ENCODE measurements around the gene DNAJC5.

- TF ChIP-seq, protein P1, sequence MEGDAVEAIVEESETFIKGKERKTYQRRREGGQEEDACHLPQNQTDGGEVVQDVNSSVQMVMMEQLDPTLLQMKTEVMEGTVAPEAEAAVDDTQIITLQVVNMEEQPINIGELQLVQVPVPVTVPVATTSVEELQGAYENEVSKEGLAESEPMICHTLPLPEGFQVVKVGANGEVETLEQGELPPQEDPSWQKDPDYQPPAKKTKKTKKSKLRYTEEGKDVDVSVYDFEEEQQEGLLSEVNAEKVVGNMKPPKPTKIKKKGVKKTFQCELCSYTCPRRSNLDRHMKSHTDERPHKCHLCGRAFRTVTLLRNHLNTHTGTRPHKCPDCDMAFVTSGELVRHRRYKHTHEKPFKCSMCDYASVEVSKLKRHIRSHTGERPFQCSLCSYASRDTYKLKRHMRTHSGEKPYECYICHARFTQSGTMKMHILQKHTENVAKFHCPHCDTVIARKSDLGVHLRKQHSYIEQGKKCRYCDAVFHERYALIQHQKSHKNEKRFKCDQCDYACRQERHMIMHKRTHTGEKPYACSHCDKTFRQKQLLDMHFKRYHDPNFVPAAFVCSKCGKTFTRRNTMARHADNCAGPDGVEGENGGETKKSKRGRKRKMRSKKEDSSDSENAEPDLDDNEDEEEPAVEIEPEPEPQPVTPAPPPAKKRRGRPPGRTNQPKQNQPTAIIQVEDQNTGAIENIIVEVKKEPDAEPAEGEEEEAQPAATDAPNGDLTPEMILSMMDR (IDR thresholded peaks at IDR 0.05): no peak
- TF ChIP-seq POLR2A (IDR thresholded peaks at IDR 0.05): no peak
Measured at GRCh38 chr20:63919130-63919529, 24.2 kb downstream of the DNAJC5 start.
